Measurements from ENCODE around the gene PAM. TPM values are rescaled to one million over a fixed set of nuclear protein-coding genes. Genes with fewer than 3 reads are reported as not detected.
"Not testable (repeated sequence)": the region's sequence is repeated elsewhere in the genome, so short reads cannot be mapped to it uniquely, and the experiment has no call there.

The PAM gene
- polyA plus RNA-seq, 4 donors: 165 to 248 (median 215) TPM

DNA sequence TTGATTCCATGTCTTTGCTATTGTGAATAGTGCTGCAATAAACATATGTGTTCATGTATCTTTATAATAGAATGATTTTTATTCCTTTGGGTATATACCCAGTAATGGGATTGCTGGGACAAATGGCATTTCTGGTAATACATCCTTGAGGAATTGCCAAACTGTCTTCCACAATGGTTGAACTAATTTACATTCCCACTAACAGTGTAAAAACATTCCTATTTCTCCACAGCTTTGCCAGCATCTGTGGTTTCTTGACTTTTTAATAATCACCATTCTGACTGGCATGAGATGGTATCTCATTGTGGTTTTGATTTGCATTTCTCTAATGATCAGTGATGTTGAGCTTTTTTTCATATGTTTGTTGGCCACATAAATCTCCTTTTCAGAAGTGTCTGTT, 20.7 kb downstream of the PAM start:
- DNase-seq (ENCODE audit: low read depth in 4 of 4, low spot score in 2 of 4): not testable (repeated sequence)

DNA sequence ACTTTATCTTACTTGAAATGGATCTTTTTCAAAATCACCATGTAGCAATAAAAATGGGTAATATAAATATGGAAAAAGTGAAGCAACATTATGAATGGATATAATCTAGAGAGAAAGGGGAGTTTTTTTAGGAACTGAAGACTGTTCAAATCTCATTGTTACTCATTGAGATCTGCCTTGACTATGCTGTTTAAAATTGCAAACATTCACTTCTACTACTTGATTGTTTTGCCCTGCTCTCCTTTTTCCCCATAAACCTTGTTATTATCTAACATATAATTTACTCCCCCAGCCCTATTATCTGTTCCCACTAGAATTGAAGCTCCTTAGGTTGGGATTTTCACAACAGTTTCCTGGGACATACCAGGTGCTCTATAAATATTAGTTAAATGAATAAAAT, 22.0 kb downstream of the PAM start:
- no peak for DNase-seq (ENCODE audit: low read depth in 4 of 4, low spot score in 2 of 4)

DNA sequence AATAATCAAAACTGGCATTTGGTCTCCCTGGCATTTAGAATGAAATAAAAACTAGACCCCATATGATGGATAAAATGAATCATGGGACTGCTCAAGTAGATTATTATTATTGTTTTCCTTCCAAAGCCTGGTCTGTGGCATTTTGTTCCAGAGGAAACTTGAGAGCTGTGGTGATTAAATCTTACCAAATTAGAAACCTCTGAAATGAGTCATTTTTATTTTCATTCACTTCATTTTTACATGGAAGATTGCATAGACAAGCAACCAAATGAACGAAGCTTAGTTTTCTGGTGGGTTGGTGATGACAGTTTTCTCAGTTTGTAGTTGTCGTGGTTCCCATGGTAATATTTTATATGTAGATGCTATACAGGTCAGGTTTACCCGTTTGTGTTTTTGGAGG, 23.4 kb downstream of the PAM start:
- DNase-seq (ENCODE audit: low read depth in 4 of 4, low spot score in 2 of 4): no peak

DNA sequence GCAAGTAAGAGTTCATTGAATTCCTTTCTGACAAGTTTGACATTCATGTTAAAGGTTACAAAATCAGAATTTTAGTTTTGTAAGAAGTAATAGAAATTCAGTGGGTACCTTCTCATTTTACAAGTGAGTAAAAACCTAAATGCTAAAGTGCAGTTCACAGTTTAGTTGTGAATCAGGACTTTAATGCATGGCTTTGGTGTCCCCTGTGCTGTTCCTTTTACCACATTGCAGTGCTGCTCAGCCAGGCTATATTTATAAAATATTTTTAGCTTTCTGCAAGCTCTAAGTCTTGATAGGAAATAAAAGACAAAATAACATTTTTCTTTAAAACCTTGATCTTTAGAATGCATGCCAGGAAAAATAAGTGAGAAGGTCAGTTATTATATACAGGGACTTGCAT, 26.3 kb downstream of the PAM start:
- no peak for DNase-seq (ENCODE audit: low read depth in 4 of 4, low spot score in 2 of 4)

DNA sequence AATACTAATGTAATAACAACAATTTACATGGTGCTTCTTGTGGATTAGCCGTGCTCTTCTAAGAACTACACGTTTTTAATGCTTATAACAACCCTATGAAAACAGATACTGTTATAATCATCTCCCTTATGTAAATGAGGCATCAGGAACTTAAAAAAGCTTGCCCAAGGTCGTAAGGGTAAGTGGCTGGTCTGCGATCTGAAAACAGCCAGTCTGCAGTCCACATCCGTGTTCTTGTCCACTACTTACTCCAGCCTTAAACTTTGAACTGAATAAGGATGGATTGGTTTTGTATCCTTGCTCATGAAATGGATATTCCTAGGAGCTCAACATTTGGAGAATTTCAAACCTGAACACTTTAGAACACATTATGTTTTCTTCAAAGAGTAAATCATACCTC, 26.7 kb downstream of the PAM start:
- no peak for DNase-seq (ENCODE audit: low read depth in 4 of 4, low spot score in 2 of 4)

DNA sequence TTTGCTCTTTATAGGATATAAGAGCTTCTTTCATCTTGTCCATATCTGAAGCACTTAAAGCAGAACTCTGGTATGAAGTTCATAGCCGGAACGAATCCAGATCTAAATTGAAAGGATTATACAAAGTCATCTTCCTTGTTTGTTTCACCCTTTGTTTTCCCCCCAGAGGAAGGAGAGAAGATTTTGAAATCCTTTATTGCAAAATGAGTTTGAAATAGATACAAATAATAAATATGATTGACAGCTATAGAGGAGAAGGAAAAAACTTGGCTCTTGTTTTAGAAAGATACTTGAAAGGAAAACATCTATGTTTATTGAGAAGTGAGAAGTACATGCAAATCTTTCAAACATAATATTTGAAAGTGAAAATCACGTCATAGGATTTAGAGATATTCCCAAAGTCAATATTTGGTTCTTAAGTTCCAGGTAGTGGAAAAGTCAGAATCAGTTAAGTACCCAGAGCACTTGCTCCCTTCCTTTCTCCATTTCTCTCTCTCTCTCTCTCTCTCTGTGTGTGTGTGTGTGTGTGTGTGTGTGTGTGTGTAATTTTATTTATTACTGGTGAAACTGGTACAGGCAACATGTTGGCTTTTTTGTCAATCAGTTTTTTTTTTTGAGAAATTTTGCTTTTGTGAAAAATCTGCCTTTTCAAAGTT, 27.2 kb downstream of the PAM start:
- DNase-seq (ENCODE audit: low read depth in 4 of 4, low spot score in 2 of 4): no peak

DNA sequence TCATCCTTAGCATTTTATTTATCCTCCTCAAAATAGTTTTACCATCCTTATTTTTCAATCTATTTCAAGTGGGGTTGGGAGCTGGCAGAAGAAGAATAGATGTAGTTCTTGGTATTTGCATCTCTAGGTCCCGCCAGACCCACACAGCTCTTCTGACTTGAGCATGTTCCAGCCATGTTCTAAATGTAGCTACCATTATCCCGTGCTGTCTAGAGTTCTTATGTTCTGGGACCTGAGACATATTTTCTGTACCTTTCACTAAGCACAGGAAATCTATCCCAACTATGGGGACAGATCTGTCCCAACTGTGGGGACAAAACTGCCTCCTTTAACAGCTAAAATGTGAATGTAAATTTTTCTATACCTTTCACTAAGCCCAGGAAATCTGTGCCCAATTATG, 32.0 kb downstream of the PAM start:
- DNase-seq (ENCODE audit: low read depth in 4 of 4, low spot score in 2 of 4): no peak

DNA sequence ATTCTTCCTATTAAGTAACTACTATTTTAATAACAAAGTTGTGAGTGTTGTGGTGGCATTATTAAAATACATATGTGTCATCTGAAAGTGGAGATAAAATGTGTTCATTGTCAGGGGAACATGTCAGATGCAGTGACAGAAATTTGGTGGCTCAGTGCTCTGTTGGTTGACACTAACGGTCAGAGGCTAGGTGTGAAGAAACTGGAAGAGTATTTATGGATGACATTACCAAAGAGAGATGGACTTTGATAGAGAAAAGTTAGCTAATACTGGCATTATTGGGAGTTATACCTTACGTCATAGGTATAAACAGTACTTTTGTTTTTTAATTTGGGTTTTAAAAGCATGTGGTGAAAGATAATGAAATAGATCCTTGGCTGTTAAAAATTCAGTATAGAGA, 33.7 kb downstream of the PAM start:
- no peak for DNase-seq (ENCODE audit: low read depth in 4 of 4, low spot score in 2 of 4)

DNA sequence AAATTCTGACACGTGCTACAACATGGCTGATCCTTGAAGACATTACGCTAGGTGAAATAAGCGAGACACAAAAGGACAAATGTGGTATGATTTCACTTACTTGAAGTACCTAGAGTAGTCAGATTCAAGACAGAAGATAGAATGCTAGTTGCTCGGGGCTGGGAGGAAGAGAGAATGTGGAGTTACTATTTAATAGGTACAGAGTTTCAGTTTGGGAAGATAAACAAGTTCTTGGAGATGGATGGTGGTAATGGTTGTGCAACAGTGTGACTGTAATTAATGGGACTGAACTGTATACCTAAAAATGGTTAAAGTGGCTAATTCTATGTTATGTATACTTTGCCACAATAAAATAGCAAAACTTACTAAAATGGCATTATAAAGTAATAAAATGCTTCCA, 34.4 kb downstream of the PAM start:
- no peak for DNase-seq (ENCODE audit: low read depth in 4 of 4, low spot score in 2 of 4)

DNA sequence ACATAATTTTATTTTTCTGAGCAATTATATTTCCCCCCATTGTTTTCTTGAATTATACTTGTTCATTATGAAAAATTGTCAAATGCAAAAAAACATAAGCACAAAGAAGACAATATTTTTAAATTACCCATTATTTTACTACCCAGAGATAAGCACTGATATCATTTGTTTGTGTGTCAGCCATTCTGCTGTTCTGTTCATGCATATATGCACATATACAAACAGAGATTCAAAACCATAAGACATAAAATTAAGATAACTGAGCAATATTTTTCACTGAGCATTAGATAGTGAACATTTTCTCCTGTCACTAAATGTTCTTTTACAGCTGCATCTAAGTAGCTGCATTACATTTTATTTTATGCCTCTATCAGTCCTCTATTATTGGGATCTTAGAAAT, 35.6 kb downstream of the PAM start:
- no peak for DNase-seq (ENCODE audit: low read depth in 4 of 4, low spot score in 2 of 4)

DNA sequence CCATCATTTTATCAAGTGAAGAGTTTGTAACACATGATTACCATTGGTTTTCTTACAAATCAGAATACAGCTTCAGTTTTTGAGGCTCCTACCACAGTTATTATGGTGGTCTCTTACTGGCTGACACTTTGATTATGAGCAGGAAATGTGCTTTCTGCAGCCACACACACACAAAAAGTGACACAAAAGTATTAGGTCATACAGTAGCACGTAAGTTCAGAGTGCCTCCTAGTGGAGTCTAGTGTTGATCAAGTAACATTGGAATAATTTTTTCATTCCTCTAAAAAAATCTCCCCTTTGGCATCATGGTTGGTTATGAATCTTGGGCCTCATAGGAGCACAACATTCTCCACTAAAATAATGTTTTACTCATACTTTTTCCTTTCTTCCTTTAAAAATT, 37.6 kb downstream of the PAM start:
- DNase-seq (ENCODE audit: low read depth in 4 of 4, low spot score in 2 of 4): no peak

DNA sequence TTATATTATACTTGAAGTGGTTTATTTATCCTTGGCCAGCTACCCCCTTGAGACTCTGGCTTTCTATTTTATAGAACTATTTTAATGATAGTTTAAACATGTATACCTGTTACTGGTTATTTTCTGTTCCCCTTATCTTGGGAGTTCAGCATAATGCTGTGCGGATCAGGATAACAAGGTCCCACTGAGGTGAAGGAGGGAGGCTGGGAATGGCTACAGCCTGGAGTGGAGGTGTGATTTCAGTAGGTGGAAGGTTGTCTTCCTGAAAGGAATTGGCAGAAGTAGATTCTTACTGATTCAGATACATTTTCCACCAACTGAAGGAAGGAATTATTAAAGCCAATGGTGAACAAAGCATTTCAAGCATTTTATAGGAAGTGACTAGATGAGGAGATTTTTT, 38.9 kb downstream of the PAM start:
- DNase-seq (ENCODE audit: low read depth in 4 of 4, low spot score in 2 of 4): no peak

DNA sequence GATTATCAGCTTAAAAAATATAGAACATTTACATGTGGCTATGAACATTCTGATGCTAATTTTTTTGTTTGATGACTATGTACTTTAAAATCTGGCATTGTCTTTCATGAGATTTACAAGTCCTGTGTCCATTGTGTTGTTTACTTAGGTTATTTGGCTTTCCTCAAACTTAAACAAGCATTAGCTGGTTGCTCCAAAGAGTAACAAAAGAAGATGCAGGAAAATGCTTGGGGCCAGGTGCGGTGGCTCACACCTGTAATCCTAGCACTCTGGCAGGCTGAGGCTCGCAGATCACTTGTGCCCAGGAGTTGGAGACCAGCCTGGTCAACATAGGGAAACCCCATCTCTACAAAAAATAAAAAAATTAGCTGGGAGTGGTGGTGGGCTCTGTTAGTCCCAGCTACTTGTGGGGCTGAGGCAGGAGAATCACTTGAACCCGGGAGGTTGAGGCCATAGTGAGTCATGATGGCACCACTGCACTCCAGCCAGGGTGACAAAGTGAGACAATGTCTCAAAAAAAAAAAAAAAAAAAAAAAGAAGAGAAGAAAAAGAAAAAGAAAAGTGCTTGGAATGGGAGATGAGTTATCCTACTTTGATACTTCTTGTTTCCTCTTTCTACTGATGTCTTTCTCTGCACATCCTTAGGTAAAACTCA, 39.7 kb downstream of the PAM start:
- no peak for DNase-seq (ENCODE audit: low read depth in 4 of 4, low spot score in 2 of 4)

DNA sequence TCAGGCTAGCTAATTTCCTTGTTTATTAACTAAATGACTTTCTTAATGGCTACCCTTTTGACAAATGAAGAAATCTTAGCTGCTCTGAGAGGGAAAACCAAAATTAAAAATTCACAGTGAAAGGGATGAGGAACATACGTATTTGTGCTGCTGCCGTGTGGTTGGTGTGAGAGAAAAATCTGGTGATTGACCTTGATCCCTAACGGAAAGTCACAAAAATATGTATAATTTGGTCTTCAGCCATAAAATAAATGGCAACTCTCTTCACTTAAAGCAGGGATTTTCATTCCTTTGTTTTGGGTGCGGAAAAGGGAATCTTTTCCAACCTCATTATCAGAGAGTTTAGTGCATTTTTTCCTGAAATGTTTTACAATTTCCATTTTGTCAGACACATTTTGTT, 40.4 kb downstream of the PAM start:
- no peak for DNase-seq (ENCODE audit: low read depth in 4 of 4, low spot score in 2 of 4)

DNA sequence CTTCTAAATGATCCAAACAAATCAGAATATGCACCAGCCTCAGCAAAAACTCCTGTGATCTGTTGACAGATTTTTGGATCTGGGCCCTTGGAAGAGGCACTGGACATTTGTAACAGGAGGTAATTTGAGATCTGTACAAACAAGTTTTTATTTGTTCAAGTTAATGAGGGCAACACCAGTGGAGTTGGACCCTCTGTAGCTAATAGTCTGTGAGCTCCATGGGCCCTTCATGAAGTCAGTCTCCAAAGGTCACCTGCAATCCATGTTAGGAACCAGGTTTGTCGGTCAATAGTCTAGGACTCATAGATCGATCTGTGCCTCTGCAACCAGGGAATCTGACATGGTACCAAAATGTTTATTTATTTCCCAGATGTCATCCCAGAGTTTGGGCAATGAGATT, 40.9 kb downstream of the PAM start:
- no peak for DNase-seq (ENCODE audit: low read depth in 4 of 4, low spot score in 2 of 4)

DNA sequence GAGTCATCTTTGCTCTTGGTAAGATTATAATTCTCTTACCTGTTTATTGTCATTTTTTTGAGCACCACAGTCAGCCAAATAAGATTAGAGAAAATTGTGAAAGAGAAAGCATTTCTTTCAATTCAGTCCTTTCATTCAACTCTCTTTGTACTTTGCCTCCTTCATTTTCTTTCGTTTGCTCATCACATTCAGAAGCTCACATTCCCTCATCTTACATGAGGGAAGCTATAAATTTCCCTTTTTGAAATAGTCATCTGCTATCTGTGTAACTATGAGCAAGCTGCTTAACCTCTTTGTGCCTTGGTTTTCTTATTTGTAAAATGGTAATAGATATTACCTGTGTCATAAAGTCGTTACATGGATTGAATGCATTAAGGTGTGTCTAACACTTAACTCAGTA, 41.4 kb downstream of the PAM start:
- no peak for DNase-seq (ENCODE audit: low read depth in 4 of 4, low spot score in 2 of 4)

DNA sequence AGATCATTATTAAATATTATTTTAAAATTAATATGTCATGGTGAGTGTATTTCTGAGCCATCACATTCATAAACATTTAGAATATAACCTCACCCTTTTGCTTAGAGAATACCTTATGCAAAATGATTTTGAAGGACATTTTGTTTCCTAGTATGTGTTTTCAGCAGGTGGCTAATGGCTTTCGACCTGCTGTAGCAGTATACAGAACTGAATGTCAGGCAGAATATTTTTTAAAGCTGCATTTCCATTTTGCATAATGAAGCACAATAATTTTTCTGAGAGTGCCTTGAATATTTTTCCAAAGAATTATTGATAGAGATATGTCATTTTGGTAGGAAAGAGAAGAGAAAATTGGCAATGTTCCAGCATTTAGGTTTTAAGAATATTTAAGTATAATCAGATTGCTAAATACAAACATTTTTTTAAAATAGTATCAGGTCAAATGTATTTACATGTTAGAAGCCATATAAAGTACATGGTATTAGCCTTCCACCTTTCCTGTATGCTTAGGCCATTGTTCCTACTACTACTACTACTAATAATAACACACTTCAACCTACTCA, 42.3 kb downstream of the PAM start:
- DNase-seq (ENCODE audit: low read depth in 4 of 4, low spot score in 2 of 4): no peak

DNA sequence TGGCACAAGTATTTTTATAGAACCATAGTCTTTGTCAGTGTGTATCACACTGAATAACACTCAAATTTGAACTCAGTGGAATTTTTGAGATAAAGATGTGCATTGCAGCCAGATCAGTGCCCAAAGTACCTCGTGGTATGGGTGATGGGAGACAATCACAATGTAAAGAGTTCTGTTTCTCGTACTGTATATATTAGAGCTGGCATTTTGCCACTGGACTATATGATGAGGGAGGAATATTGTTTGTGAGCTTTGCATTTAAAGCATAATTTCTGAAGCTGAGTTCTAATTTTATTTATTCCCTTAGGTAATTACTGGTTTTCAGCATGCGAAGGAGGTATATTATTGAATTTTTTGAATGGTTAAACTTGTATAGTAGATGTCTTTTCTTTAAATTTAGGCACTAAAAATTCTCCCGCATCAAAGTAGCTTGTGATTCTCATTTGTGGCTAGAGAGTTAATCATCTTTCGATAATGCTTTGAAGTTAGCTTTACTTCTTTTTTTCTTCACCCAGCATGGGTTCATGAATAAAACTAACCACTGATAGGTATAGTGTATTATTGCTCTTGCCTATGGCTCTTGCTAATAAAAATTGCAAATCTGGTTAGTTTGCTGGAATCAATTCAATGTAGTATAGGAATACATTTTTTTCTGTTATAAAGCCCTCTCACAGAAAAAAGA, 43.1 kb downstream of the PAM start:
- no peak for DNase-seq (ENCODE audit: low read depth in 4 of 4, low spot score in 2 of 4)

DNA sequence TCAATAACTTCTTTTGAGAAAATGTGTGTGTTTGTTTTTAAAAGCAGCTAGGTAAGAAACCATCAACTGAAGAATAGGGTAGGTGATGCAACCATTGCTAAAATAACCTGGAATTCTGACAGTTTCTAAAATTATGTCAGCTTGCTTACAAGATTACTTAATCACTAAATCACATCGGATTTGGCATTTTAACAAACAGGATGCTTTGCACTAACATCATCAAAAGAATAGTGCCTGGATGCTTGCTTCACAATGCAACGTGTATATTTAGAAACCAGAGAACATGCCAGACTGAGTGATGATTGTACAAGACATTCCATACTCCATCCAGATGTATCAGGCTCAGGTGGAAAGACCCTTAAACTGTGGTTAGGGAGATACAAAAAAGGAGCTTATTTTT, 43.9 kb downstream of the PAM start:
- no peak for DNase-seq (ENCODE audit: low read depth in 4 of 4, low spot score in 2 of 4)

DNA sequence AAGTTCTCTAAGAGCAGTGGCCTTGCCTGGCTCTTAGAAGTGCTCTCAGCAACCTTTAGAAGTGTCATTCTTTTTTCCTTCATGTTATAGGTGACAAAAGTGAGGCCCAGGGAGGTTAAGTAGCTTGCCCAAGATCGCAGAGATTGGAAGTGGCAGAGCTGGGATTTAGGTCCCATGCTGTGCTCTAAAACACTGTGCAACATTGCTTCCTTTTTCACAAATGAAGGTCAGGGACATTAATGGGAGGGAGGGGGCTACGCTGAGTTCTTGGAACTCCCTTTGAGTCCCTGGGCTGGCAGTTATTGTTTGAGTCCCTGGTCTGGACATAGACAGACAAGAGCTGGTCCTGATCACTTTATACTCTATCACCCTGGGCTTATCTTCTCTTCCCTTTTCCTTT, 45.3 kb downstream of the PAM start:
- no peak for DNase-seq (ENCODE audit: low read depth in 4 of 4, low spot score in 2 of 4)

DNA sequence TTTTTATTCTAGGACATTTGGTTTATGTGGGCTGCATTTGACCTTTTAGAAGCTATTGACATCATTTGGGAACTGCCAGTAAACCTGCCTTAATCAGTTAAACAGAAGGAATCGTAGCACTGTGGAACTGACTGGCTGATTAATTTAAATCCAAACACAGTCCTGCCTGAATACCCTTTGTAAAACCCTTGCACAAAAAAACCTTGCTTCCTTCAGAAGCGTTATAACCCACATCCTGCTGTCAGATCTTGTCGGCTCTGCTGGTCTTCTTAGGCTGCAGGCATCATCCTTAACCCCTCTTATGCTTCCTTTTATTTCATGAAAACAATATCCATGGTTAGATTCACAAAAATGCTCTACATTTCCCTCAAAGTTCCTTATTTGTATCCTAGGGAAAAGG, 46.3 kb downstream of the PAM start:
- no peak for DNase-seq (ENCODE audit: low read depth in 4 of 4, low spot score in 2 of 4)

Measured in left renal cortex interstitium (tissue), 4 donors.